Measurements from ENCODE around the gene TMEM198.

DNA sequence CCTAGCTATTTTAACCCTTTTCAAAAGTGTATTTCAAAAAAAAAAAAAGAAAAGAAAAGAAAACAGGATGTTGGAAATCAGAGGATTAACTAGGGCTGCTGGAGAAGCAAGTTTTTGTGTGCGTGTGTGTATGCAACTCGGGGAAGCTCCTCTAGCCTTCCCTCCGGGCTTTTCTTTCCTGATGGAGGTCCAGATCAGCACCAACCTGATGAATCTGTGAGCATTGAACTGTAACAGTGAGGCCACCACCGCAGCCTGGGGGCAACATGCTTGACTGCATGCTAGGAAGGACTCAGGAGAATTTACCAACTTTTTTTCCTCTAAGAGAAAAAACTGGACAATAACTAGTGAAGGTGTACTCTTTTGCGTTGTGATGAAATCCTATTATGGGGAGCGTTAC is 25.2 kb downstream of the TMEM198 start:
- TF ChIP-seq, protein P1, sequence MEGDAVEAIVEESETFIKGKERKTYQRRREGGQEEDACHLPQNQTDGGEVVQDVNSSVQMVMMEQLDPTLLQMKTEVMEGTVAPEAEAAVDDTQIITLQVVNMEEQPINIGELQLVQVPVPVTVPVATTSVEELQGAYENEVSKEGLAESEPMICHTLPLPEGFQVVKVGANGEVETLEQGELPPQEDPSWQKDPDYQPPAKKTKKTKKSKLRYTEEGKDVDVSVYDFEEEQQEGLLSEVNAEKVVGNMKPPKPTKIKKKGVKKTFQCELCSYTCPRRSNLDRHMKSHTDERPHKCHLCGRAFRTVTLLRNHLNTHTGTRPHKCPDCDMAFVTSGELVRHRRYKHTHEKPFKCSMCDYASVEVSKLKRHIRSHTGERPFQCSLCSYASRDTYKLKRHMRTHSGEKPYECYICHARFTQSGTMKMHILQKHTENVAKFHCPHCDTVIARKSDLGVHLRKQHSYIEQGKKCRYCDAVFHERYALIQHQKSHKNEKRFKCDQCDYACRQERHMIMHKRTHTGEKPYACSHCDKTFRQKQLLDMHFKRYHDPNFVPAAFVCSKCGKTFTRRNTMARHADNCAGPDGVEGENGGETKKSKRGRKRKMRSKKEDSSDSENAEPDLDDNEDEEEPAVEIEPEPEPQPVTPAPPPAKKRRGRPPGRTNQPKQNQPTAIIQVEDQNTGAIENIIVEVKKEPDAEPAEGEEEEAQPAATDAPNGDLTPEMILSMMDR (IDR thresholded peaks at IDR 0.05), result no peak
- no peak for TF ChIP-seq POLR2A (IDR thresholded peaks at IDR 0.05)
- no peak for TF ChIP-seq EP300 (IDR thresholded peaks at IDR 0.05; ENCODE audit: low read depth)
- TF ChIP-seq POLR2AphosphoS5 (IDR thresholded peaks at IDR 0.05), result no peak
